Muscle of arm (tissue), 12 donors: ENCODE measurements around the gene IFITM1. TPM values are rescaled to one million over a fixed set of nuclear protein-coding genes. Genes with fewer than 3 reads are reported as not detected.
"Not testable (repeated sequence)": the region's sequence is repeated elsewhere in the genome, so short reads cannot be mapped to it uniquely, and the experiment has no call there.

Experiments
- DNase-seq: peaks from one replicate; pipeline ENCODE4 v3.0.0-alpha.2; 2013
- polyA plus RNA-seq, 12 donors: library from polyadenylated mRNA; unstranded; fragments of 120-200 nt; gene quantifications; one replicate each; pipeline ENCODE4 v1.2.1, GENCODE V29; 2013; ENCODE audit not compliant: insufficient read length in 12 of 12

The IFITM1 gene
- polyA plus RNA-seq, 12 donors, result 9.9 to 21.3 (median 14.1) TPM; not detected in 2

DNA sequence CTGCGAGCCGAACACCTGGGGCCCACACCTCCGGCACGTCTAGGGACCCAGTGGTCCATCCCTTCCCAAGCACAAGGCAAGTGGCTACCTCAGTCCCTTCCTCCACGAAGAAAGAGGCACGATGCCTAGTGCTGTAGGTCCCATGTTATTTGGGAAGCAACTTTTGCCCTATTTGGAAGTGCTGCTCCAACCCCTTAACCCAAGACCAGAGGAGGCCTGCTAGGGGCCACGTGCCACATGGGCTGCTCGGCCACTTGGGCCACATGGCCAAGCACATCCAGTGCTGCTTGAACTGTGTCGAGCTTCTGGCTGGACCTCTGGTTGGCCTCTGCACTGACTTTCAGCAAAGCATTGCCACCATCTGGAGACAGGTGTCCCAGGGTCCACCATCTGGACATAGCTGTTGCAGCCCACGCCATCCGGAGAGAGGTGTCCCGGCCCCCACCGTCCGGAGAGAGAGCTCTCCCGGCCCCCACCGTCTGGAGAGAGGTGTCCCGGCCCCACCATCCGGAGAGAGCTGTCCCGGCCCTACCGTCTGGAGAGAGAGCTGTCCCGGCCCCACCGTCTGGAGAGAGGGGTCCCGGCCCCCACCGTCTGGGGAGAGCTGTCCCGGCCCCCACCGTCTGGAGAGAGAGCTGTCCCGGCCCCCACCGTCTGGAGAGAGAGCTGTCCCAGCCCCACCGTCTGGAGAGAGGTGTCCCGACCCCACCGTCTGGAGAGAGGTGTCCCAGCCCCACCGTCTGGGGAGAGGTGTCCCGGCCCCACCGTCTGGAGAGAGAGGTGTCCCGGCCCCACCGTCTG lies 49.0 kb downstream of the IFITM1 start:
- DNase-seq, result no peak

GRCh38 chr11:363443-363805 lies 49.6 kb downstream of the IFITM1 start:
- not testable (repeated sequence) for DNase-seq

DNA sequence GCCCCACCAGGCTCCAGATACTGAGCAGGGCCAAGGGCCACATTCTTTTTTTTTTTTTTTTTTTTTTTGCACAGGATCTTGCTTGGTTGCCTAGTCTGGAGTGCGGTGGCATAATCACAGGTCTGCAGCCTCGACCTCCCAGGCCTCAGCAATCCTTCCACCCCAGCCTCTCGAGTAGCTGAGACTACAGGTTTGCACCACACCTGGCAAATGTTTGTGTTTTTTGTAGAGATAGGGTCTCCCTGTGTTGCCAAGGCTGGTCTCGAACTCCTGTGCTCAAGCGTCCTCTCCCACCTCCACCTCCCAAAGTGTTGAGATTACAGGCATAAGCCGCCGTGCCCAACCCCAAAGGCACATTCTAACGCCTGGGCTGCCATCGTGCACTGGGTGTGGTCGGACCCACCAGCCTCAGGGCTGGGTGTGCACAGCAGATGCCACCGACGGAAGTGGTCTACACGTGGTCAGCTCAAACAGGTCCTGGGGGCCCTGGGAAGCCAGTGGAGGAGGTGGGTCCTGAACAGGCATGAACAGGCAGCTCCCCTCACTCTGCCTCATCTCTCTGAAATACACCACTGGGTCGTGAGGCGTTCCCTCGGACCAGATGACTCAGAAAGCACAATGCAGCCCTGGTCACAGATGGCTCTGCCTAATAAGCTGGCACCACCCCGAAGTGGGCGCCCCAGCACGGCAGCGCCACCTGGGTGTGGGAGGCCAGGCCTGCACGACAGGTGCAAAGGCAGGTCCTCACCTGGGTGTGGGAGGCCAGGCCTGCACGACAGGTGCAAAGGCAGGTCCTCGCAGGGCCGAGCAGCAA lies 50.3 kb downstream of the IFITM1 start:
- DNase-seq, result no peak

Other genes starting within 250 kb of the IFITM1 start
- not detected for gene SCGB1C1, start 121.0 kb upstream of the IFITM1 start, polyA plus RNA-seq
- gene BET1L, start 106.6 kb upstream of the IFITM1 start, polyA plus RNA-seq, result 10 to 100 TPM in 11 of 12 donors, not detected in 1; 28.4 to 42.3 (median 36.0) TPM
- 100 to 1,000 TPM in 1 of 12 donors, 10 to 100 TPM in 10, not detected in 1; 39.7 to 116 (median 55.6) TPM for gene RIC8A, start 106.3 kb upstream of the IFITM1 start, polyA plus RNA-seq
- 10 to 100 TPM in 11 of 12 donors, not detected in 1; 17.8 to 44.5 (median 21.1) TPM for gene SIRT3, start 77.7 kb upstream of the IFITM1 start, polyA plus RNA-seq
- 100 to 1,000 TPM in 6 of 12 donors, 10 to 100 TPM in 5, not detected in 1; 87.0 to 117 (median 103) TPM for gene PSMD13, start 77.1 kb upstream of the IFITM1 start, polyA plus RNA-seq
- not detected for gene NLRP6, start 35.6 kb upstream of the IFITM1 start, polyA plus RNA-seq
- gene PGGHG, start 24.9 kb upstream of the IFITM1 start, polyA plus RNA-seq, result 10 to 100 TPM in 5 of 12 donors, 1 to 10 TPM in 6, not detected in 1; 5.6 to 14.9 (median 9.0) TPM
- gene IFITM5, start 14.5 kb upstream of the IFITM1 start, polyA plus RNA-seq, result under 1 TPM in 1 of 12 donors, not detected in 11; 0.45 TPM
- 100 to 1,000 TPM in 2 of 12 donors, 10 to 100 TPM in 9, not detected in 1; 47.9 to 173 (median 75.0) TPM for gene IFITM2, start 6.2 kb upstream of the IFITM1 start, polyA plus RNA-seq
- 100 to 1,000 TPM in 11 of 12 donors, not detected in 1; 155 to 302 (median 238) TPM for gene IFITM3, start 6.8 kb downstream of the IFITM1 start, polyA plus RNA-seq
- gene B4GALNT4, start 55.5 kb downstream of the IFITM1 start, polyA plus RNA-seq, result 10 to 100 TPM in 10 of 12 donors, 1 to 10 TPM in 1, not detected in 1; 8.1 to 55.6 (median 14.5) TPM
- gene PKP3, start 80.2 kb downstream of the IFITM1 start, polyA plus RNA-seq, result 10 to 100 TPM in 3 of 12 donors, 1 to 10 TPM in 1, under 1 TPM in 4, not detected in 4; 0.24 to 30.6 (median 2.7) TPM
- 10 to 100 TPM in 9 of 12 donors, 1 to 10 TPM in 2, not detected in 1; 6.8 to 22.7 (median 11.2) TPM for gene SIGIRR, start 101.0 kb downstream of the IFITM1 start, polyA plus RNA-seq
- gene ANO9, start 128.0 kb downstream of the IFITM1 start, polyA plus RNA-seq, result 10 to 100 TPM in 2 of 12 donors, 1 to 10 TPM in 2, under 1 TPM in 7, not detected in 1; 0.08 to 14.1 (median 0.31) TPM
- 10 to 100 TPM in 11 of 12 donors, not detected in 1; 22.7 to 52.4 (median 26.0) TPM for gene PTDSS2, start 136.2 kb downstream of the IFITM1 start, polyA plus RNA-seq
- 100 to 1,000 TPM in 1 of 12 donors, 10 to 100 TPM in 10, not detected in 1; 69.4 to 126 (median 78.8) TPM for gene RNH1, start 193.2 kb downstream of the IFITM1 start, polyA plus RNA-seq
- gene HRAS, start 221.5 kb downstream of the IFITM1 start, polyA plus RNA-seq, result 100 to 1,000 TPM in 6 of 12 donors, 10 to 100 TPM in 5, not detected in 1; 62.1 to 123 (median 101) TPM
- 1 to 10 TPM in 10 of 12 donors, not detected in 2; 1.7 to 8.2 (median 4.3) TPM for gene LRRC56, start 223.5 kb downstream of the IFITM1 start, polyA plus RNA-seq
- 1 to 10 TPM in 1 of 12 donors, under 1 TPM in 9, not detected in 2; 0.17 to 2.5 (median 0.50) TPM for gene LMNTD2, start 246.7 kb downstream of the IFITM1 start, polyA plus RNA-seq
- gene RASSF7, start 246.9 kb downstream of the IFITM1 start, polyA plus RNA-seq, result 10 to 100 TPM in 1 of 12 donors, 1 to 10 TPM in 10, not detected in 1; 1.7 to 15.5 (median 2.4) TPM